GM23338 (cell line): Measurements from ENCODE around the gene TMEM163.

ENCODE experiments used
- CREB1 ChIP-seq: fragments of 250-450 bp; sonication (Bioruptor Pico); IDR thresholded peaks from 2 replicates; pipeline ENCODE4 v1.5.0; 2020; ENCODE audit warnings: low read depth, mild to moderate bottlenecking, moderate library complexity
- EZH2 ChIP-seq: fragments of 200-600 bp; sonication (generic); IDR thresholded peaks from one replicate; pipeline ENCODE4 v1.8.0; 2017; ENCODE audit warnings: antibody characterized with exemption, mild to moderate bottlenecking, low read depth; ENCODE audit not compliant: unreplicated experiment
- POLR2AphosphoS5 ChIP-seq: IDR thresholded peaks from 2 replicates; pipeline ENCODE4 v1.6.1; 2016; ENCODE audit warnings: antibody characterized with exemption, low read depth
- ZNF331 ChIP-seq: fragments of 250-450 bp; sonication (Bioruptor Pico); IDR thresholded peaks from 2 replicates; pipeline ENCODE4 v1.5.0; 2020; ENCODE audit warnings: low read depth, mild to moderate bottlenecking, moderate library complexity
- TF ChIP-seq, protein P1 (sequence below), 2 experiments: fragments of 200-600 bp in 1 of 2; sonication (generic) in 1 of 2; conservative IDR thresholded peaks; 2 replicates each; pipeline versions ENCODE4 v1.5.1 to v1.6.1; 2016 to 2017; ENCODE audit warnings: antibody characterized with exemption in 2 of 2, low read depth in 2 of 2, mild to moderate bottlenecking in 2 of 2, moderate library complexity in 1 of 2
- TF ChIP-seq, protein P2 (sequence below): IDR thresholded peaks from one replicate; pipeline ENCODE4 v1.6.1; 2018; ENCODE audit warnings: antibody characterized with exemption; ENCODE audit not compliant: unreplicated experiment

DNA sequence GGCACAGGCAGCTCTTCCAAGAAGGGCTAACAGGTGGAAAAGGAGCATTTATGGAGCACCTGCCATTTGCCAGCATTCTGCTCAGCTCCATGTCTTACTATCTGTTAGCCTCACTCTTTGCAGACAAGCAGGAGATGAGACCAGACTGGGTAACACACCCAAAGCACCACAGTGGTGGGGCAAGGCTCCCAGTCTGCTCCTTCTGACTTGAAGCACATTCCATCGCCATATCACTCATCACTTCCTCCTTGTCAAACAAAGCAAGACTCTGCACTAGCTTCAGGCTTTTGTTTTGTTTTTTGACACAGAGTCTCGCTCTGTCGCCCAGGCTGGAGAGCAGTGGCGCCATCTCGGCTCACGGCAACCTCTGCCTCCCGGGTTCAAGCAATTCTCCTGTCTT is 282.1 kb downstream of the TMEM163 start:
- TF ChIP-seq, protein P1, sequence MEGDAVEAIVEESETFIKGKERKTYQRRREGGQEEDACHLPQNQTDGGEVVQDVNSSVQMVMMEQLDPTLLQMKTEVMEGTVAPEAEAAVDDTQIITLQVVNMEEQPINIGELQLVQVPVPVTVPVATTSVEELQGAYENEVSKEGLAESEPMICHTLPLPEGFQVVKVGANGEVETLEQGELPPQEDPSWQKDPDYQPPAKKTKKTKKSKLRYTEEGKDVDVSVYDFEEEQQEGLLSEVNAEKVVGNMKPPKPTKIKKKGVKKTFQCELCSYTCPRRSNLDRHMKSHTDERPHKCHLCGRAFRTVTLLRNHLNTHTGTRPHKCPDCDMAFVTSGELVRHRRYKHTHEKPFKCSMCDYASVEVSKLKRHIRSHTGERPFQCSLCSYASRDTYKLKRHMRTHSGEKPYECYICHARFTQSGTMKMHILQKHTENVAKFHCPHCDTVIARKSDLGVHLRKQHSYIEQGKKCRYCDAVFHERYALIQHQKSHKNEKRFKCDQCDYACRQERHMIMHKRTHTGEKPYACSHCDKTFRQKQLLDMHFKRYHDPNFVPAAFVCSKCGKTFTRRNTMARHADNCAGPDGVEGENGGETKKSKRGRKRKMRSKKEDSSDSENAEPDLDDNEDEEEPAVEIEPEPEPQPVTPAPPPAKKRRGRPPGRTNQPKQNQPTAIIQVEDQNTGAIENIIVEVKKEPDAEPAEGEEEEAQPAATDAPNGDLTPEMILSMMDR (conservative IDR thresholded peaks at IDR 0.05; ENCODE audit: low read depth in 2 of 2), result no peak
- TF ChIP-seq POLR2AphosphoS5, result no peak
- no peak for TF ChIP-seq CREB1
- TF ChIP-seq EZH2, result no peak
- TF ChIP-seq, protein P2, sequence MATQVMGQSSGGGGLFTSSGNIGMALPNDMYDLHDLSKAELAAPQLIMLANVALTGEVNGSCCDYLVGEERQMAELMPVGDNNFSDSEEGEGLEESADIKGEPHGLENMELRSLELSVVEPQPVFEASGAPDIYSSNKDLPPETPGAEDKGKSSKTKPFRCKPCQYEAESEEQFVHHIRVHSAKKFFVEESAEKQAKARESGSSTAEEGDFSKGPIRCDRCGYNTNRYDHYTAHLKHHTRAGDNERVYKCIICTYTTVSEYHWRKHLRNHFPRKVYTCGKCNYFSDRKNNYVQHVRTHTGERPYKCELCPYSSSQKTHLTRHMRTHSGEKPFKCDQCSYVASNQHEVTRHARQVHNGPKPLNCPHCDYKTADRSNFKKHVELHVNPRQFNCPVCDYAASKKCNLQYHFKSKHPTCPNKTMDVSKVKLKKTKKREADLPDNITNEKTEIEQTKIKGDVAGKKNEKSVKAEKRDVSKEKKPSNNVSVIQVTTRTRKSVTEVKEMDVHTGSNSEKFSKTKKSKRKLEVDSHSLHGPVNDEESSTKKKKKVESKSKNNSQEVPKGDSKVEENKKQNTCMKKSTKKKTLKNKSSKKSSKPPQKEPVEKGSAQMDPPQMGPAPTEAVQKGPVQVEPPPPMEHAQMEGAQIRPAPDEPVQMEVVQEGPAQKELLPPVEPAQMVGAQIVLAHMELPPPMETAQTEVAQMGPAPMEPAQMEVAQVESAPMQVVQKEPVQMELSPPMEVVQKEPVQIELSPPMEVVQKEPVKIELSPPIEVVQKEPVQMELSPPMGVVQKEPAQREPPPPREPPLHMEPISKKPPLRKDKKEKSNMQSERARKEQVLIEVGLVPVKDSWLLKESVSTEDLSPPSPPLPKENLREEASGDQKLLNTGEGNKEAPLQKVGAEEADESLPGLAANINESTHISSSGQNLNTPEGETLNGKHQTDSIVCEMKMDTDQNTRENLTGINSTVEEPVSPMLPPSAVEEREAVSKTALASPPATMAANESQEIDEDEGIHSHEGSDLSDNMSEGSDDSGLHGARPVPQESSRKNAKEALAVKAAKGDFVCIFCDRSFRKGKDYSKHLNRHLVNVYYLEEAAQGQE, result no peak
- TF ChIP-seq ZNF331, result no peak
